H9 (cell line): Measurements from ENCODE around the gene CLEC10A. TPM values are rescaled to one million over a fixed set of nuclear protein-coding genes. Genes with fewer than 3 reads are reported as not detected.

ENCODE experiments used
- DNase-seq: peaks from one replicate; pipeline ENCODE4 v3.0.0-alpha.2; 2017
- H2AFZ ChIP-seq: one replicate; pipeline ENCODE4 v1.6.1; 2013; ENCODE audit warnings: mild to moderate bottlenecking, low read length, control low read depth, moderate library complexity
- H2AK5ac ChIP-seq: 2 replicates; pipeline ENCODE4 v1.6.1; 2013; ENCODE audit warnings: low read length, control low read depth, mixed read lengths; ENCODE audit not compliant: insufficient read length
- H2BK120ac ChIP-seq: one replicate; pipeline ENCODE4 v1.6.1; 2013; ENCODE audit warnings: low read depth, mild to moderate bottlenecking, low read length, control low read depth, inconsistent platforms; ENCODE audit not compliant: poor library complexity, severe bottlenecking
- H2BK12ac ChIP-seq: 2 replicates; pipeline ENCODE4 v1.6.1; 2013; ENCODE audit warnings: low read length, control low read depth, mixed read lengths, low read depth; ENCODE audit not compliant: insufficient read length
- H2BK15ac ChIP-seq: 2 replicates; pipeline ENCODE4 v1.6.1; 2013; ENCODE audit warnings: low read depth, low read length, control low read depth
- H2BK20ac ChIP-seq: one replicate; pipeline ENCODE4 v1.6.1; 2013; ENCODE audit warnings: low read depth, mild to moderate bottlenecking, low read length, control low read depth, inconsistent platforms; ENCODE audit not compliant: poor library complexity, severe bottlenecking
- H2BK5ac ChIP-seq: 2 replicates; pipeline ENCODE4 v1.6.1; 2013; ENCODE audit warnings: low read length, control low read depth, mixed read lengths; ENCODE audit not compliant: insufficient read length
- H3K14ac ChIP-seq: 2 replicates; pipeline ENCODE4 v1.6.1; 2013; ENCODE audit warnings: low read length, control low read depth; ENCODE audit not compliant: insufficient read depth
- H3K18ac ChIP-seq: 2 replicates; pipeline ENCODE4 v1.6.1; 2013; ENCODE audit warnings: low read depth, mild to moderate bottlenecking, mixed read lengths, low read length, control low read depth; ENCODE audit not compliant: insufficient read length
- H3K23ac ChIP-seq: 2 replicates; pipeline ENCODE4 v1.6.1; 2013; ENCODE audit warnings: low read length, control low read depth, mixed read lengths, low read depth; ENCODE audit not compliant: insufficient read length
- H3K23me2 ChIP-seq: 2 replicates; pipeline ENCODE4 v1.6.1; 2013; ENCODE audit warnings: low read depth, mild to moderate bottlenecking, mixed read lengths, low read length, control low read depth; ENCODE audit not compliant: insufficient read length, poor library complexity, severe bottlenecking
- H3K27ac ChIP-seq: 2 replicates; pipeline ENCODE4 v1.5.1; 2013; ENCODE audit warnings: low read length, control low read depth, mixed read lengths, low read depth; ENCODE audit not compliant: insufficient read length
- H3K27me3 ChIP-seq: 2 replicates; pipeline ENCODE4 v1.6.1; 2013; ENCODE audit warnings: low read length, control low read depth, inconsistent platforms; ENCODE audit not compliant: insufficient read depth
- H3K4ac ChIP-seq: 2 replicates; pipeline ENCODE4 v1.6.1; 2013; ENCODE audit warnings: low read depth, mild to moderate bottlenecking, control low read depth, inconsistent platforms, low read length, moderate library complexity
- H3K4me1 ChIP-seq: 2 replicates; pipeline ENCODE4 v1.6.1; 2013; ENCODE audit warnings: low read length, control low read depth, inconsistent platforms; ENCODE audit not compliant: insufficient read depth
- H3K4me2 ChIP-seq: 2 replicates; pipeline ENCODE4 v1.6.1; 2013; ENCODE audit warnings: low read length, control low read depth, mixed read lengths; ENCODE audit not compliant: insufficient read length, insufficient read depth
- H3K56ac ChIP-seq: 2 replicates; pipeline ENCODE4 v1.6.1; 2013; ENCODE audit warnings: low read depth, mild to moderate bottlenecking, mixed read lengths, low read length, control low read depth; ENCODE audit not compliant: insufficient read length
- H3K79me1 ChIP-seq: 2 replicates; pipeline ENCODE4 v1.6.1; 2013; ENCODE audit warnings: low read depth, mild to moderate bottlenecking, moderate library complexity, low read length, control low read depth, inconsistent platforms; ENCODE audit not compliant: insufficient read depth, poor library complexity, severe bottlenecking
- H3K79me2 ChIP-seq: 2 replicates; pipeline ENCODE4 v1.6.1; 2013; ENCODE audit warnings: low read length, control low read depth, inconsistent platforms; ENCODE audit not compliant: insufficient read depth
- H3K9ac ChIP-seq: 2 replicates; pipeline ENCODE4 v1.6.1; 2013; ENCODE audit warnings: low read length, control low read depth, mixed read lengths; ENCODE audit not compliant: insufficient read length; ENCODE audit errors: extremely low read depth
- H3K9me3 ChIP-seq: one replicate; pipeline ENCODE4 v1.6.1; 2013; ENCODE audit warnings: low read depth, low read length, inconsistent platforms; ENCODE audit not compliant: control insufficient read depth
- H3T11ph ChIP-seq: one replicate; pipeline ENCODE4 v1.6.1; 2013; ENCODE audit warnings: mild to moderate bottlenecking, low read length, control low read depth, inconsistent platforms
- H4K20me1 ChIP-seq: one replicate; pipeline ENCODE4 v1.6.1; 2013; ENCODE audit not compliant: control insufficient read depth, insufficient read length, insufficient read depth
- H4K5ac ChIP-seq: 2 replicates; pipeline ENCODE4 v1.6.1; 2013; ENCODE audit warnings: low read depth, mild to moderate bottlenecking, mixed read lengths, low read length, control low read depth; ENCODE audit not compliant: insufficient read length
- H4K8ac ChIP-seq: replicated peaks from 2 replicates; pipeline ENCODE4 v1.6.1; 2013; ENCODE audit warnings: low read length, control low read depth, mixed read lengths, low read depth; ENCODE audit not compliant: insufficient read length
- H4K91ac ChIP-seq: 2 replicates; pipeline ENCODE4 v1.6.1; 2013; ENCODE audit warnings: low read depth, mild to moderate bottlenecking, moderate library complexity, mixed read lengths, low read length, control low read depth; ENCODE audit not compliant: insufficient read length
- H3K27ac Mint-ChIP-seq, 3 experiments: 2 replicates in 2 of 3; 3 replicates in 1 of 3; pipeline ENCODE4 v1.8.0; 2020 to 2021; ENCODE audit warnings: mixed read lengths in 3 of 3, mild to moderate bottlenecking in 1 of 3, moderate library complexity in 1 of 3
- H3K27me3 Mint-ChIP-seq: 2 replicates; pipeline ENCODE4 v1.8.0; 2021; ENCODE audit warnings: low read depth, mild to moderate bottlenecking, moderate library complexity, mixed read lengths
- H3K36me3 Mint-ChIP-seq, 3 experiments: 2 replicates in 2 of 3; 3 replicates in 1 of 3; pipeline ENCODE4 v1.8.0; 2020 to 2021; ENCODE audit warnings: low read depth in 3 of 3, mixed read lengths in 3 of 3; ENCODE audit not compliant: insufficient read depth in 1 of 3
- H3K4me1 Mint-ChIP-seq, 2 experiments: 2 replicates each; pipeline ENCODE4 v1.8.0; 2020; ENCODE audit warnings: mixed read lengths in 2 of 2
- H3K4me3 Mint-ChIP-seq, 2 experiments: 2 replicates in 1 of 2; 3 replicates in 1 of 2; pipeline ENCODE4 v1.8.0; 2020 to 2021; ENCODE audit warnings: mild to moderate bottlenecking in 2 of 2, mixed read lengths in 2 of 2, moderate library complexity in 1 of 2
- H3K9me3 Mint-ChIP-seq, 2 experiments: 2 replicates in 1 of 2; 3 replicates in 1 of 2; pipeline ENCODE4 v1.8.0; 2020; ENCODE audit warnings: mild to moderate bottlenecking in 2 of 2, mixed read lengths in 2 of 2, moderate library complexity in 1 of 2
- WGBS: extraction: QIAGEN DNeasy Blood & Tissue Kit; methylation state at CpG from one replicate; pipeline ENCODE4 v1.1.7; 2013; ENCODE audit warnings: missing lambda C conversion rate, low lambda C conversion rate, mixed read lengths; ENCODE audit not compliant: insufficient read length; ENCODE audit errors: extremely low coverage; 5-methylcytosine and 5-hydroxymethylcytosine counted together
- total RNA-seq: library from RNA; stranded (reverse); gene quantifications from 2 replicates; pipeline ENCODE4 v1.2.1, GENCODE V29; 2021
- TF ChIP-seq, protein P1 (sequence below): fragments of 200-600 bp; sonication (generic); conservative IDR thresholded peaks from 3 replicates; pipeline ENCODE4 v1.8.0; 2021; ENCODE audit warnings: antibody characterized with exemption, mild to moderate bottlenecking

CLEC10A gene
- total RNA-seq, 1 experiment from 2014 or later = not detected

GRCh38 chr17:7026471-7027115, 53.5 kb downstream of the CLEC10A start:
- H3K36me3 Mint-ChIP-seq = peaks cover 10 to 49% (median 27%) of the 10 kb centered on the region in 3 experiments
- H3K9me3 Mint-ChIP-seq = 0 out of 5 replicates have a peak, but pooled peaks cover 0 to 2% of the 10 kb centered on the region in 2 experiments
- no peak overlapping the region for H3K14ac ChIP-seq
- no peak overlapping the region for H4K5ac ChIP-seq
- no peak overlapping the region for H2BK15ac ChIP-seq
- H3K27me3 Mint-ChIP-seq = peaks cover 31% of the 10 kb centered on the region
- H3K27me3 ChIP-seq = peaks cover 6% of the 10 kb centered on the region; the same call in 1 of the 2 replicates
- no peaks in the 10 kb centered on the region for H3K9me3 ChIP-seq
- TF ChIP-seq, protein P1, sequence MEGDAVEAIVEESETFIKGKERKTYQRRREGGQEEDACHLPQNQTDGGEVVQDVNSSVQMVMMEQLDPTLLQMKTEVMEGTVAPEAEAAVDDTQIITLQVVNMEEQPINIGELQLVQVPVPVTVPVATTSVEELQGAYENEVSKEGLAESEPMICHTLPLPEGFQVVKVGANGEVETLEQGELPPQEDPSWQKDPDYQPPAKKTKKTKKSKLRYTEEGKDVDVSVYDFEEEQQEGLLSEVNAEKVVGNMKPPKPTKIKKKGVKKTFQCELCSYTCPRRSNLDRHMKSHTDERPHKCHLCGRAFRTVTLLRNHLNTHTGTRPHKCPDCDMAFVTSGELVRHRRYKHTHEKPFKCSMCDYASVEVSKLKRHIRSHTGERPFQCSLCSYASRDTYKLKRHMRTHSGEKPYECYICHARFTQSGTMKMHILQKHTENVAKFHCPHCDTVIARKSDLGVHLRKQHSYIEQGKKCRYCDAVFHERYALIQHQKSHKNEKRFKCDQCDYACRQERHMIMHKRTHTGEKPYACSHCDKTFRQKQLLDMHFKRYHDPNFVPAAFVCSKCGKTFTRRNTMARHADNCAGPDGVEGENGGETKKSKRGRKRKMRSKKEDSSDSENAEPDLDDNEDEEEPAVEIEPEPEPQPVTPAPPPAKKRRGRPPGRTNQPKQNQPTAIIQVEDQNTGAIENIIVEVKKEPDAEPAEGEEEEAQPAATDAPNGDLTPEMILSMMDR = no peak
- H3K4me2 ChIP-seq = no peak overlapping the region
- H3K4ac ChIP-seq = no peak overlapping the region
- no peak overlapping the region for H4K8ac ChIP-seq
- H2BK12ac ChIP-seq = no peak overlapping the region
- no peaks in the 10 kb centered on the region for H4K20me1 ChIP-seq
- H2BK5ac ChIP-seq = no peak overlapping the region
- H3K79me1 ChIP-seq = no peaks in the 10 kb centered on the region
- peak; percentile 57 for DNase-seq
- no peak overlapping the region for H3K4me3 Mint-ChIP-seq
- H3K18ac ChIP-seq = no peak overlapping the region
- no peaks in the 10 kb centered on the region for H3K79me2 ChIP-seq
- peaks cover 14% of the 10 kb centered on the region for H3K23me2 ChIP-seq
- no peak overlapping the region for H2AFZ ChIP-seq
- no peak overlapping the region for H2BK20ac ChIP-seq
- no CpG with 5 or more reads among the region's 29 CpGs for WGBS
- H3K9ac ChIP-seq = no peak overlapping the region
- H2BK120ac ChIP-seq = no peak overlapping the region
- H3K4me1 Mint-ChIP-seq = peaks cover 14% of the 10 kb centered on the region in 2 experiments
- H3K23ac ChIP-seq = no peak overlapping the region
- no peak overlapping the region for H3T11ph ChIP-seq
- H3K27ac Mint-ChIP-seq = no peak overlapping the region; a peak in 1 of 7 replicates
- 0 out of 2 replicates have a peak, but pooled peaks cover 2% of the 10 kb centered on the region for H3K4me1 ChIP-seq
- no peak overlapping the region for H2AK5ac ChIP-seq
- no peak overlapping the region for H4K91ac ChIP-seq
- no peak overlapping the region for H3K27ac ChIP-seq
- no peak overlapping the region for H3K56ac ChIP-seq
